WTC11 (cell line): ENCODE data around the gene NPLOC4. TPM values are rescaled to one million over a fixed set of nuclear protein-coding genes. Genes with fewer than 3 reads are reported as not detected.
A peak's percentile ranks its signal among the peaks of the same experiment; 100 is the strongest.

Source experiments
- ATAC-seq: fragments of 200-7000 bp; cut with Tn5 transposase; 2 replicates; pipeline ENCODE4 v1.10.0; 2021; ENCODE audit warnings: mild to moderate bottlenecking, moderate library complexity
- CTCF ChIA-PET: fragments of 300-600 bp; sonication (Branson Sonifier 250); formaldehyde crosslinking; loops from one replicate; lab custom pipeline; 2021; ENCODE audit warnings: antibody characterized with exemption; lab: Charles Lee
- POLR2A ChIA-PET: fragments of 350-600 bp; sonication (Branson Sonifier 250); formaldehyde crosslinking; loops from one replicate; lab custom pipeline; 2021; ENCODE audit warnings: antibody characterized with exemption; lab: Charles Lee
- DNase-seq: peaks from one replicate; pipeline ENCODE4 v3.0.0; 2021; ENCODE audit warnings: low spot score
- H3K27ac Mint-ChIP-seq: 2 replicates; pipeline ENCODE4 v1.8.0; 2021; ENCODE audit warnings: mixed read lengths
- H3K27me3 Mint-ChIP-seq: 2 replicates; pipeline ENCODE4 v1.8.0; 2021; ENCODE audit warnings: low read depth, mild to moderate bottlenecking, moderate library complexity, mixed read lengths
- H3K36me3 Mint-ChIP-seq: 2 replicates; pipeline ENCODE4 v1.8.0; 2021; ENCODE audit warnings: mixed read lengths
- H3K4me1 Mint-ChIP-seq: 2 replicates; pipeline ENCODE4 v1.8.0; 2022; ENCODE audit warnings: mixed read lengths
- H3K4me3 Mint-ChIP-seq: 2 replicates; pipeline ENCODE4 v1.8.0; 2021; ENCODE audit warnings: mild to moderate bottlenecking, moderate library complexity, mixed read lengths
- H3K9me3 Mint-ChIP-seq: 2 replicates; pipeline ENCODE4 v1.8.0; 2021; ENCODE audit warnings: mixed read lengths
- AR ChIP-seq: fragments of 250-450 bp; sonication (Bioruptor Pico); IDR thresholded peaks from 2 replicates; pipeline ENCODE4 v1.9.0; 2021; ENCODE audit warnings: mild to moderate bottlenecking
- E2F5 ChIP-seq: sonication (generic); formaldehyde crosslinking; IDR thresholded peaks from 2 replicates; pipeline ENCODE4 v1.8.1; 2022; ENCODE audit warnings: mild to moderate bottlenecking, moderate library complexity, missing genetic modification reagents
- FOXP1 ChIP-seq: sonication (generic); formaldehyde crosslinking; IDR thresholded peaks from 2 replicates; pipeline ENCODE4 v1.8.0; 2022; ENCODE audit warnings: missing genetic modification reagents, mild to moderate bottlenecking, moderate library complexity, borderline replicate concordance
- GABPB1 ChIP-seq: sonication (generic); formaldehyde crosslinking; IDR thresholded peaks from 2 replicates; pipeline ENCODE4 v1.8.1; 2023; ENCODE audit warnings: mild to moderate bottlenecking, missing genetic modification reagents
- IRF2 ChIP-seq: sonication (generic); formaldehyde crosslinking; IDR thresholded peaks from 2 replicates; pipeline ENCODE4 v1.8.0; 2022; ENCODE audit warnings: low read depth, missing genetic modification reagents, borderline replicate concordance
- KAT7 ChIP-seq: sonication (generic); formaldehyde crosslinking; IDR thresholded peaks from 2 replicates; pipeline ENCODE4 v1.8.1; 2023; ENCODE audit warnings: missing genetic modification reagents, mild to moderate bottlenecking, borderline replicate concordance
- MLX ChIP-seq: sonication (generic); formaldehyde crosslinking; IDR thresholded peaks from 2 replicates; pipeline ENCODE4 v1.8.1; 2023; ENCODE audit warnings: mild to moderate bottlenecking, missing genetic modification reagents, moderate library complexity
- PRRX2 ChIP-seq: fragments of 250-450 bp; sonication (Bioruptor Pico); IDR thresholded peaks from 2 replicates; pipeline ENCODE4 v1.8.0; 2021; ENCODE audit warnings: mild to moderate bottlenecking
- ZMAT4 ChIP-seq: fragments of 250-450 bp; sonication (Bioruptor Pico); IDR thresholded peaks from 2 replicates; pipeline ENCODE4 v1.9.0; 2021; ENCODE audit warnings: mild to moderate bottlenecking
- ZNF219 ChIP-seq: sonication (generic); formaldehyde crosslinking; IDR thresholded peaks from 2 replicates; pipeline ENCODE4 v1.8.0; 2023; ENCODE audit warnings: missing genetic modification reagents, mild to moderate bottlenecking, borderline replicate concordance
- ZNF263 ChIP-seq: sonication (generic); formaldehyde crosslinking; IDR thresholded peaks from 2 replicates; pipeline ENCODE4 v1.8.1; 2022; ENCODE audit warnings: low read depth, mild to moderate bottlenecking, moderate library complexity, missing genetic modification reagents
- ZNF416 ChIP-seq: fragments of 250-450 bp; sonication (Bioruptor Pico); IDR thresholded peaks from 2 replicates; pipeline ENCODE4 v1.9.0; 2021; ENCODE audit warnings: mild to moderate bottlenecking, inconsistent platforms
- ZNF423 ChIP-seq: fragments of 250-450 bp; sonication (Bioruptor Pico); IDR thresholded peaks from 2 replicates; pipeline ENCODE4 v2.1.2; 2022; ENCODE audit warnings: mild to moderate bottlenecking, moderate library complexity
- ZSCAN18 ChIP-seq: fragments of 250-450 bp; sonication (Bioruptor Pico); IDR thresholded peaks from 2 replicates; pipeline ENCODE4 v2.1.2; 2022; ENCODE audit warnings: mild to moderate bottlenecking, moderate library complexity
- total RNA-seq: library from RNA; stranded (reverse); gene quantifications from 3 replicates; pipeline ENCODE4 v1.2.3, GENCODE V29; 2021
- TF ChIP-seq, protein P1 (sequence below): sonication (generic); formaldehyde crosslinking; IDR thresholded peaks from 2 replicates; pipeline ENCODE4 v1.8.1; 2023; ENCODE audit warnings: mild to moderate bottlenecking, missing genetic modification reagents, moderate library complexity
- TF ChIP-seq, protein P2 (sequence below): sonication (generic); formaldehyde crosslinking; IDR thresholded peaks from 2 replicates; pipeline ENCODE4 v1.8.0; 2022; ENCODE audit warnings: mild to moderate bottlenecking, missing genetic modification reagents

Gene NPLOC4
- total RNA-seq, 1 experiment from 2014 or later, result 83.5 TPM

DNA sequence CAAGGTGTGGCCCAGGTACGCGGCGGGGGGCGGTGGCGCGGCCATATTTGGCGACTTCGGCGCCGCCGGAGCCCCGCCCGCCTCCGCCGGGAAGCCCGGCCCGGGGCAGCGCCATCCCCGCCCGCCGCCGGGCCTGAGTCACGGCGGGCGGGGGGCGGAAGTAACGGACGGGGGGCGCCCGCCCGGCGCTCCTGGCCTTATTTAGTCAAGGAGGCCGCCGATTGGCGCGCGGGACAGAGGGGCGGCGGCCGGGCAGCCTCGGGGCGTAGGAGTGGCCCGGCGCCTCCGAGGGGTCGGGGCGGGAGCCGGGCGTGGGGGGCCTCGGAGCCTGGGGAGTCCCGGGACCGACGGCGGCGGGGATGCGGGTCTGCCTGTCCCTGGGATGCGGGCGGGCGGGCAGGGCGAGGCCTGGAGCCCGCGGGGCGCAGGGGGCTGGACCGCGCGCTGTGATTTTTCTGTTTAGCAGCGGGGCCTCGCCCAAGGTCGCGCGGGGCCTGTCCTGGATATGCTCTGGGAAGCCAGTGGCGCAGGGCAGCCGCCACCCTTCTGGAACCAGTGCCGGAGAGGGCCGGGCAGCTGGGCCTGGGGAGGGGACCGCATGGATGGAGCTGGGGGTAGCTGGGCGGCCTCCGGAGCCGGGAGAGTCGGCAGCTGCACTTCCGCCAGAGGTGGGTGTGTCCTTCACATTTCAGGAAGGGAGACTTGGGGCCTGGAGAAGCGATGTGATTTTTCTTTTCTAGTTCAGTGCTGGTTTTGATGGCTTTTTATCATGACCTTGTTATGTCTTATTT, 122.0 kb downstream of the NPLOC4 start (continued):
- no peak for TF ChIP-seq ZSCAN18 (CRISPR knock-in tag)

DNA sequence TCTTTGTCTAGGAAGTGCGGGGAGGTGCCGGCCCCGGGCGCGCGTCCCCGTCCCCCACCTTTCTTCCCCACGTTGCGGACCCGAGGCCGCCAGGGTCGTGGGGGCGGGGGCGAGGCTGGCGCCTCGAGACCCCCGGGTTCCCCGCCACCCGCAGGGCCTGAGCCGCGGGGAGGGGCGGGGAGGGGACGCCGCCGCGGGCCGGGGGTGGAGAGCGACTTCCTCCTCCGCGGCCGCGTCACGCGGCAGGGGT, 122.5 kb downstream of the NPLOC4 start:
- CTCF ChIA-PET, result interaction anchor here (1.0 to 3.6 kb wide), 5 partner anchors 9 to 74 kb away, joined by 3 to 27 read pairs (median 4); no protein-coding TSS in a partner anchor
- no peaks in the 10 kb centered on the region for H3K9me3 Mint-ChIP-seq
- TF ChIP-seq E2F5 (CRISPR knock-in tag) (no peak), KAT7 (peak; percentile 37; the same call in 1 of the 2 replicates)
- TF ChIP-seq, protein P1, sequence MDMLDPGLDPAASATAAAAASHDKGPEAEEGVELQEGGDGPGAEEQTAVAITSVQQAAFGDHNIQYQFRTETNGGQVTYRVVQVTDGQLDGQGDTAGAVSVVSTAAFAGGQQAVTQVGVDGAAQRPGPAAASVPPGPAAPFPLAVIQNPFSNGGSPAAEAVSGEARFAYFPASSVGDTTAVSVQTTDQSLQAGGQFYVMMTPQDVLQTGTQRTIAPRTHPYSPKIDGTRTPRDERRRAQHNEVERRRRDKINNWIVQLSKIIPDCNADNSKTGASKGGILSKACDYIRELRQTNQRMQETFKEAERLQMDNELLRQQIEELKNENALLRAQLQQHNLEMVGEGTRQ (CRISPR knock-in tag), result peak; percentile 53; the same call in 1 of the 2 replicates
- peaks cover 44% of the 10 kb centered on the region for H3K4me1 Mint-ChIP-seq
- POLR2A ChIA-PET, result interaction anchor here (0.6 to 2.3 kb wide), 7 partner anchors 9 to 38 kb away, joined by 3 to 12 read pairs (median 3); partner anchors contain the start of gene FAAP100
- peaks cover 28% of the 10 kb centered on the region for H3K36me3 Mint-ChIP-seq
- DNase-seq (no peak), ATAC-seq (no peak)
- H3K27me3 Mint-ChIP-seq, result peaks cover 19% of the 10 kb centered on the region
- H3K4me3 Mint-ChIP-seq, result peak overlapping the region; percentile 75
- no peak overlapping the region for H3K27ac Mint-ChIP-seq

- ATAC-seq (peak; percentile 0; the same call in 1 of the 2 replicates), DNase-seq (peak; percentile 68)
- H3K27ac Mint-ChIP-seq, result peak overlapping the region; percentile 91
- TF ChIP-seq KAT7 (0 out of 2 replicates have a peak, but pooled peaks have one; percentile 42), ZMAT4 (no peak), AR (CRISPR knock-in tag) (no peak), FOXP1 (peak; percentile 16; the same call in 1 of the 2 replicates), GABPB1 (CRISPR knock-in tag) (peak; percentile 8; the same call in 1 of the 2 replicates), ZNF423 (CRISPR knock-in tag) (peak; percentile 84), MLX (no peak), ZNF416 (CRISPR knock-in tag) (no peak), ZNF219 (CRISPR knock-in tag) (peak; percentile 18; the same call in 1 of the 2 replicates), IRF2 (CRISPR knock-in tag) (0 out of 2 replicates have a peak, but pooled peaks have one; percentile 21), PRRX2 (CRISPR knock-in tag) (no peak), ZNF263 (CRISPR knock-in tag) (0 out of 2 replicates have a peak, but pooled peaks have one; percentile 37)
- TF ChIP-seq, protein P2, sequence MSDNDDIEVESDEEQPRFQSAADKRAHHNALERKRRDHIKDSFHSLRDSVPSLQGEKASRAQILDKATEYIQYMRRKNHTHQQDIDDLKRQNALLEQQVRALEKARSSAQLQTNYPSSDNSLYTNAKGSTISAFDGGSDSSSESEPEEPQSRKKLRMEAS (CRISPR knock-in tag), result no peak; the same call in 1 of the 2 replicates
- H3K27me3 Mint-ChIP-seq, result peaks cover 19% of the 10 kb centered on the region
- ChIA-PET CTCF (interaction anchor here (1.0 to 3.6 kb wide), 7 partner anchors 10 to 259 kb away, joined by 3 to 27 read pairs (median 4); partner anchors contain the start of gene FAAP100), POLR2A (interaction anchor here (0.6 to 2.3 kb wide), 8 partner anchors 9 to 39 kb away, joined by 3 to 12 read pairs (median 4); partner anchors contain the start of gene FAAP100)
- H3K4me1 Mint-ChIP-seq, result peaks cover 49% of the 10 kb centered on the region
- H3K9me3 Mint-ChIP-seq, result no peaks in the 10 kb centered on the region
- peaks cover 33% of the 10 kb centered on the region for H3K36me3 Mint-ChIP-seq
- H3K4me3 Mint-ChIP-seq, result peak overlapping the region; percentile 75
Observed at GRCh38 chr17:81513753-81514488, 123.0 kb downstream of the NPLOC4 start.
